Activated CD4-positive, alpha-beta T cell treated with anti-CD3 and anti-CD28 coated beads, Interleukin-2, amount 10 ng/mL, durations not matched to agents 7 days and 5 days (primary cell): ENCODE data around the gene HSBP1L1. TPM values are rescaled to one million over a fixed set of nuclear protein-coding genes. Genes with fewer than 3 reads are reported as not detected.
A peak's percentile ranks its signal among the peaks of the same experiment; 100 is the strongest.

Experiments used
- CTCF ChIA-PET: fragments of 350-600 bp; sonication (Branson Sonifier 250); formaldehyde crosslinking; loops from one replicate; lab custom pipeline; 2021; ENCODE audit warnings: antibody characterized with exemption; lab: Charles Lee
- POLR2A ChIA-PET: fragments of 350-600 bp; sonication (Branson Sonifier 250); formaldehyde crosslinking; loops from one replicate; lab custom pipeline; 2021; ENCODE audit warnings: antibody characterized with exemption; lab: Charles Lee
- DNase-seq: peaks from one replicate; pipeline ENCODE4 v3.0.0-alpha.2; 2020
- H3K27ac Mint-ChIP-seq: one replicate; pipeline ENCODE4 v1.8.0; 2021; ENCODE audit warnings: mild to moderate bottlenecking, moderate library complexity, mixed read lengths
- H3K27me3 Mint-ChIP-seq: one replicate; pipeline ENCODE4 v1.8.0; 2021; ENCODE audit warnings: mixed read lengths
- H3K36me3 Mint-ChIP-seq: one replicate; pipeline ENCODE4 v1.8.0; 2021; ENCODE audit warnings: low read depth, mixed read lengths
- H3K4me1 Mint-ChIP-seq: one replicate; pipeline ENCODE4 v1.8.0; 2021; ENCODE audit warnings: mixed read lengths
- H3K4me3 Mint-ChIP-seq: one replicate; pipeline ENCODE4 v1.8.0; 2021; ENCODE audit warnings: mild to moderate bottlenecking, moderate library complexity, mixed read lengths
- H3K9me3 Mint-ChIP-seq: one replicate; pipeline ENCODE4 v1.8.0; 2021; ENCODE audit warnings: mixed read lengths
- total RNA-seq, 2 experiments: library from RNA; stranded (reverse); gene quantifications; one replicate each; pipeline ENCODE4 v1.2.3, GENCODE V29; 2021

HSBP1L1 gene
- total RNA-seq = 10 to 100 TPM in 1 of 2 experiments, 1 to 10 TPM in 1; 7.2 to 11.5 TPM

- Mint-ChIP-seq H3K27ac (peak within 1 kb of the TSS; percentile 89), H3K4me3 (peak within 1 kb of the TSS; percentile 75), H3K4me1 (peaks cover 56% of the 10 kb centered on the region), H3K27me3 (no peaks in the 10 kb centered on the region), H3K36me3 (peaks cover under 1% of the 10 kb centered on the region), H3K9me3 (no peaks in the 10 kb centered on the region)
- DNase-seq = peak; percentile 72
- POLR2A ChIA-PET = no interaction called here
- CTCF ChIA-PET = interaction anchor here (1.5 kb wide), 1 partner anchor 571 kb away, joined by 3 read pairs; no protein-coding TSS in a partner anchor
Observed at GRCh38 chr18:79964330-79965118, at the start of gene HSBP1L1. TSS of gene HSBP1L1 (plus strand) at chr18:79964643. CDS start at chr18:79964736, 93 bp downstream.

- Mint-ChIP-seq H3K27ac (no peak overlapping the region), H3K27me3 (no peaks in the 10 kb centered on the region), H3K36me3 (peaks cover 44% of the 10 kb centered on the region), H3K4me1 (peaks cover 32% of the 10 kb centered on the region), H3K9me3 (peaks cover 7% of the 10 kb centered on the region), H3K4me3 (no peak overlapping the region)
- no peak for DNase-seq
- ChIA-PET POLR2A (no interaction called here), CTCF (interaction anchor here (1.1 kb wide), 1 partner anchor 14 kb away, joined by 3 read pairs; no protein-coding TSS in a partner anchor)
Observed at GRCh38 chr18:79915161-79916127, 49.0 kb upstream of the HSBP1L1 start.

- H3K4me1 Mint-ChIP-seq = peaks cover 29% of the 10 kb centered on the region
- no peak for DNase-seq
- CTCF ChIA-PET = interaction anchor here (0.7 to 1.1 kb wide), 2 partner anchors 14 to 254 kb away, joined by 3 read pairs; no protein-coding TSS in a partner anchor
- no peak overlapping the region for H3K27ac Mint-ChIP-seq
- POLR2A ChIA-PET = no interaction called here
- peaks cover 40% of the 10 kb centered on the region for H3K36me3 Mint-ChIP-seq
- H3K27me3 Mint-ChIP-seq = no peaks in the 10 kb centered on the region
- H3K9me3 Mint-ChIP-seq = peaks cover 7% of the 10 kb centered on the region
- no peak overlapping the region for H3K4me3 Mint-ChIP-seq
Observed at GRCh38 chr18:79916128-79916494, 48.3 kb upstream of the HSBP1L1 start.

GRCh38 chr18:79916546-79917168 is 47.8 kb upstream of the HSBP1L1 start:
- Mint-ChIP-seq H3K4me3 (no peak overlapping the region), H3K4me1 (peaks cover 29% of the 10 kb centered on the region), H3K36me3 (peaks cover 40% of the 10 kb centered on the region), H3K9me3 (peaks cover 7% of the 10 kb centered on the region), H3K27ac (no peak overlapping the region), H3K27me3 (no peaks in the 10 kb centered on the region)
- POLR2A ChIA-PET = no interaction called here
- DNase-seq = no peak
- CTCF ChIA-PET = interaction anchor here (0.7 to 1.1 kb wide), 2 partner anchors 13 to 253 kb away, joined by 3 read pairs; no protein-coding TSS in a partner anchor

- H3K27ac Mint-ChIP-seq = no peak overlapping the region
- ChIA-PET CTCF (no interaction called here), POLR2A (no interaction called here)
- DNase-seq = no peak
- no peak overlapping the region for H3K4me3 Mint-ChIP-seq
- peaks cover 41% of the 10 kb centered on the region for H3K36me3 Mint-ChIP-seq
- peaks cover 26% of the 10 kb centered on the region for H3K4me1 Mint-ChIP-seq
- no peaks in the 10 kb centered on the region for H3K27me3 Mint-ChIP-seq
- H3K9me3 Mint-ChIP-seq = peaks cover 7% of the 10 kb centered on the region
Observed at GRCh38 chr18:79917169-79917852, 47.1 kb upstream of the HSBP1L1 start.

GRCh38 chr18:79917853-79918614 is 46.4 kb upstream of the HSBP1L1 start:
- H3K36me3 Mint-ChIP-seq = peaks cover 39% of the 10 kb centered on the region
- H3K9me3 Mint-ChIP-seq = peaks cover 7% of the 10 kb centered on the region
- no peaks in the 10 kb centered on the region for H3K27me3 Mint-ChIP-seq
- H3K4me1 Mint-ChIP-seq = peaks cover 19% of the 10 kb centered on the region
- H3K4me3 Mint-ChIP-seq = no peak overlapping the region
- DNase-seq = no peak
- no peak overlapping the region for H3K27ac Mint-ChIP-seq
- ChIA-PET CTCF (interaction anchor here (1.1 kb wide), 1 partner anchor 11 kb away, joined by 4 read pairs; no protein-coding TSS in a partner anchor), POLR2A (no interaction called here)

- no peak for DNase-seq
- Mint-ChIP-seq H3K27ac (no peak overlapping the region), H3K36me3 (peaks cover 39% of the 10 kb centered on the region), H3K9me3 (peaks cover 7% of the 10 kb centered on the region), H3K4me3 (no peak overlapping the region), H3K27me3 (no peaks in the 10 kb centered on the region), H3K4me1 (peaks cover 13% of the 10 kb centered on the region)
- ChIA-PET POLR2A (no interaction called here), CTCF (interaction anchor here (1.1 kb wide), 1 partner anchor 10 kb away, joined by 4 read pairs; no protein-coding TSS in a partner anchor)
Observed at GRCh38 chr18:79918615-79919011, 45.8 kb upstream of the HSBP1L1 start.

GRCh38 chr18:79919089-79919488 is 45.4 kb upstream of the HSBP1L1 start:
- Mint-ChIP-seq H3K27me3 (no peaks in the 10 kb centered on the region), H3K4me3 (no peak overlapping the region), H3K4me1 (peaks cover 9% of the 10 kb centered on the region), H3K27ac (no peak overlapping the region), H3K9me3 (peaks cover 7% of the 10 kb centered on the region), H3K36me3 (peaks cover 43% of the 10 kb centered on the region)
- ChIA-PET POLR2A (no interaction called here), CTCF (interaction anchor here (1.1 kb wide), 1 partner anchor 10 kb away, joined by 4 read pairs; no protein-coding TSS in a partner anchor)
- no peak for DNase-seq

- Mint-ChIP-seq H3K36me3 (peaks cover 27% of the 10 kb centered on the region), H3K27me3 (no peaks in the 10 kb centered on the region), H3K27ac (no peak overlapping the region), H3K9me3 (no peaks in the 10 kb centered on the region), H3K4me1 (no peaks in the 10 kb centered on the region), H3K4me3 (no peak overlapping the region)
- ChIA-PET POLR2A (no interaction called here), CTCF (no interaction called here)
- no peak for DNase-seq
Observed at GRCh38 chr18:79921984-79922965, 42.2 kb upstream of the HSBP1L1 start.

GRCh38 chr18:79922971-79923411 is 41.5 kb upstream of the HSBP1L1 start:
- H3K27ac Mint-ChIP-seq = no peak overlapping the region
- no peaks in the 10 kb centered on the region for H3K27me3 Mint-ChIP-seq
- DNase-seq = no peak
- H3K36me3 Mint-ChIP-seq = peaks cover 23% of the 10 kb centered on the region
- H3K4me1 Mint-ChIP-seq = no peaks in the 10 kb centered on the region
- POLR2A ChIA-PET = no interaction called here
- CTCF ChIA-PET = no interaction called here
- no peak overlapping the region for H3K4me3 Mint-ChIP-seq
- H3K9me3 Mint-ChIP-seq = no peaks in the 10 kb centered on the region
